Panc1 (cell line): ENCODE measurements around the gene AVL9. TPM values are rescaled to one million over a fixed set of nuclear protein-coding genes. Genes with fewer than 3 reads are reported as not detected.
"Not testable (repeated sequence)": the region's sequence is repeated elsewhere in the genome, so short reads cannot be mapped to it uniquely, and the experiment has no call there.

Experiments
- ATAC-seq: fragments of 200-7000 bp; cut with Tn5 transposase; 2 replicates; pipeline ENCODE4 v1.9.1; 2020; ENCODE audit warnings: mild to moderate bottlenecking, moderate library complexity
- BruUV-seq: library from RNA; stranded (reverse); fragments of 400-500 nt; replicated peaks from 2 replicates; lab custom pipeline; 2021; lab: Mats Ljungman, UMichigan
- CTCF ChIA-PET: fragments of 300-600 bp; sonication (Branson Sonifier 250); formaldehyde crosslinking; loops from one replicate; lab custom pipeline; 2022; ENCODE audit warnings: antibody characterized with exemption; lab: Charles Lee
- POLR2A ChIA-PET: fragments of 300-600 bp; sonication (Branson Sonifier 250); formaldehyde crosslinking; loops from one replicate; lab custom pipeline; 2022; ENCODE audit warnings: antibody characterized with exemption; lab: Charles Lee
- DNase-seq: peaks from one replicate; pipeline ENCODE4 v3.0.0-alpha.2; 2010; ENCODE audit warnings: low read depth, low spot score
- H3K27ac ChIP-seq: 2 replicates; pipeline ENCODE4 v1.5.1; 2011; ENCODE audit warnings: mild to moderate bottlenecking, low read length, inconsistent platforms
- H3K27me3 ChIP-seq: fragments of 200-500 bp; sonication (Bioruptor generic); 2 replicates; pipeline ENCODE4 v1.6.0; 2014; ENCODE audit warnings: low read length, inconsistent platforms; ENCODE audit not compliant: control insufficient read depth, insufficient read depth
- H3K36me3 ChIP-seq: fragments of 200-500 bp; sonication (Bioruptor generic); 2 replicates; pipeline ENCODE4 v1.5.1; 2014; ENCODE audit warnings: inconsistent platforms, mild to moderate bottlenecking, low read length, moderate library complexity; ENCODE audit not compliant: control insufficient read depth, insufficient read depth
- H3K4me1 ChIP-seq: 2 replicates; pipeline ENCODE4 v1.5.1; 2011; ENCODE audit warnings: inconsistent platforms, mild to moderate bottlenecking, low read length, moderate library complexity; ENCODE audit not compliant: control insufficient read depth, insufficient read depth
- H3K4me3 ChIP-seq, 2 experiments: 2 replicates each; pipeline ENCODE4 v1.5.1; 2011 to 2012; ENCODE audit warnings: low read depth in 2 of 2, low read length in 2 of 2, mild to moderate bottlenecking in 2 of 2, inconsistent platforms in 1 of 2, moderate library complexity in 1 of 2
- H3K9me3 ChIP-seq: fragments of 200-500 bp; sonication (Bioruptor generic); 2 replicates; pipeline ENCODE4 v1.5.1; 2014; ENCODE audit warnings: low read depth, mild to moderate bottlenecking, inconsistent platforms, low read length, moderate library complexity; ENCODE audit not compliant: control insufficient read depth, insufficient read depth
- CTCF ChIP-seq: fragments of 450-650 bp; IDR thresholded peaks from 2 replicates; pipeline ENCODE4 v1.5.1; 2017; ENCODE audit warnings: mild to moderate bottlenecking
- POLR2AphosphoS5 ChIP-seq: IDR thresholded peaks from 2 replicates; pipeline ENCODE4 v1.6.1; 2012; ENCODE audit warnings: mild to moderate bottlenecking, low read depth, low read length, moderate library complexity
- REST ChIP-seq, 2 experiments: IDR thresholded peaks; 2 replicates each; pipeline ENCODE4 v1.6.1; 2011 to 2012; ENCODE audit warnings: low read depth in 2 of 2, control low read depth in 1 of 2, low read length in 1 of 2, mild to moderate bottlenecking in 1 of 2, moderate library complexity in 1 of 2; ENCODE audit not compliant: insufficient read depth in 1 of 2
- SIN3A ChIP-seq: IDR thresholded peaks from 2 replicates; pipeline ENCODE4 v1.6.1; 2012; ENCODE audit warnings: low read depth, mild to moderate bottlenecking, low read length, moderate library complexity, borderline replicate concordance; ENCODE audit not compliant: insufficient read depth
- TCF7L2 ChIP-seq: IDR thresholded peaks from 2 replicates; pipeline ENCODE4 v1.6.1; 2011; ENCODE audit warnings: mild to moderate bottlenecking, low read depth, low read length, inconsistent platforms
- in situ Hi-C: cut with HindIII; loops from 2 replicates; pipeline ENCODE4 v1.10.0; 2016; ENCODE audit warnings: low sequenced_read_pairs, low pct_unique_long_range_greater_than_20kb
- intact Hi-C: fragments of 100-400 bp; cut with micrococcal nuclease; formaldehyde crosslinking; loops from one replicate; pipeline ENCODE4 v1.10.0; 2022; ENCODE audit not compliant: unreplicated experiment
- total RNA-seq: library from RNA; stranded (reverse); gene quantifications from one replicate; pipeline ENCODE4 v1.2.1, GENCODE V29; 2021; ENCODE audit not compliant: unreplicated experiment

The AVL9 gene
- total RNA-seq, 1 experiment from 2014 or later = 66.6 TPM

DNA sequence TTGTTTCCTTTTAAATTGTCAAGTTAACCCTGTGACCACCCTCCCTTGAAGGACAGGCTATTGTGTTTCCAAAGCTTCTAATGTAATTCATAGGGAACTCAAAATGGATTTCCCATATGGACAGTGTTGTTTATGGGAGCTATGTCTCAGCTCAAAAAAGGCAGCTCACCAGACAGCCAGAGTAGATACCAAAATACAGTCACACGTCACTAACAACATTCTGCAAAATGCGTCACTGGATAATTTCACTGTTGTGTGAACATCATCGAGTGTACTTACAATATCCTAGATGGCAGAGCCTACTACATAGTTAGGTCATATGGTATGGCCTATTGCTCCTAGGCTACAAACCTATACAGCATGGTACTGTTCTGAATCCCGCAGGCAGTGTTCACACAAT lies 97.4 kb downstream of the AVL9 start:
- no peak for ATAC-seq
- no peaks in the 10 kb centered on the region for H3K9me3 ChIP-seq
- H3K4me3 ChIP-seq = no peak overlapping the region
- no peak for DNase-seq
- in situ Hi-C loops = no loop called here
- CTCF ChIA-PET = no interaction called here
- BruUV-seq = no TSS peak
- POLR2A ChIA-PET = interaction anchor here (0.7 kb wide), 2 partner anchors 27 to 236 kb away, joined by 3 to 6 read pairs; no protein-coding TSS in a partner anchor
- H3K36me3 ChIP-seq = peaks cover 7% of the 10 kb centered on the region; the same call in 1 of the 2 replicates
- H3K27ac ChIP-seq = no peak overlapping the region
- TF ChIP-seq SIN3A = no peak
- TF ChIP-seq POLR2AphosphoS5 = no peak
- no peak for TF ChIP-seq REST (IDR thresholded peaks at IDR 0.05; ENCODE audit: insufficient read depth in 1 of 2, low read depth in 2 of 2, low read length in 1 of 2)
- no peak for TF ChIP-seq TCF7L2
- TF ChIP-seq CTCF = no peak
- peaks cover 13% of the 10 kb centered on the region for H3K4me1 ChIP-seq
- no peaks in the 10 kb centered on the region for H3K27me3 ChIP-seq
- intact Hi-C loops = no loop called here

DNA sequence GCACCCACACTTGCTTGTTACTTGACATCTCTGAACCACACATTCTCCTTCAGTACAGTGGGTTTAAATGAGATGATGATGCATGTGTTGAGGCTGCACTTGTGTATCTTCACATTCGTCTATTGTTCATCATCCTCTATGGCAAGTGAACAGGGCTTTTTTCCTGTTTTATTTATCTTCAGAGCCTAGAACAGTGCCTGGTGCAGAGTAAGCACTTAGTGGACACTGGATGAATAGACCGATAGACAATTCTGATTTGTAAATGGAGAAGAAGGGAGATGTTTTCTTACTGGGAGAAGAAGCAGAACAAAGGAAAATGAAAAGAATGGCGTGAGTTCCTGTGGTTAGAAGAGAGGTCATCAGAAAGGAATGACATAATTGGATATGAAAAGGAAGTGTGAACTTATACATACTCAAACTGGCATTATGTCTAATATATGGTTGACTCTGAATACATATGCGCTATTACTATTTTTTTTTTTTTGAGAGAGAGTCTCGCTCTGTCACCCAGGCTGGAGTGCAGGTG lies 99.7 kb downstream of the AVL9 start:
- no TSS peak for BruUV-seq
- H3K4me3 ChIP-seq = no peak overlapping the region
- in situ Hi-C loops = no loop called here
- no peaks in the 10 kb centered on the region for H3K9me3 ChIP-seq
- H3K36me3 ChIP-seq = no peaks in the 10 kb centered on the region
- no peaks in the 10 kb centered on the region for H3K4me1 ChIP-seq
- no peak for ATAC-seq
- ChIA-PET POLR2A (no interaction called here), CTCF (no interaction called here)
- no peak overlapping the region for H3K27ac ChIP-seq
- TF ChIP-seq REST (IDR thresholded peaks at IDR 0.05; ENCODE audit: insufficient read depth in 1 of 2, low read depth in 2 of 2, low read length in 1 of 2) (no peak), TCF7L2 (no peak), POLR2AphosphoS5 (no peak), CTCF (no peak), SIN3A (no peak)
- no peaks in the 10 kb centered on the region for H3K27me3 ChIP-seq
- no peak for DNase-seq
- intact Hi-C loops = no loop called here

DNA sequence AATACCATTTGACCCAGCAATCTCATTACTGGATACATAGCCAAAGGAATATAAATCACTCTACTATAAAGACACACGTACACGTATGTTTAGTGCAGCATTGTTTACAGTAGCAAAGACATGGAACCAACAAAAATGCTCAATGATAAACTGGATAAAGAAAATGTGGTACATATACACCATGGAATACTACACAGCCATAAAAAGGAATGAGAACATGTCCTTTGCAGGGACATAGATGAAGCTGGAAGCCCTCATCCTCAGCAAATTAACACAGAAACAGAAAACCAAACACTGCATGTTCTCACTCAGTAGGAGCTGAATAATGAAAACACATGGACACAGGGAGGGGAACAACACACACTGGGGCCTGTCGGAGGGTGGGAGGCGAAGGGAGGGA lies 105.9 kb downstream of the AVL9 start:
- H3K27ac ChIP-seq, H3K27me3 ChIP-seq, H3K36me3 ChIP-seq, POLR2A ChIA-PET, in situ Hi-C loops, ATAC-seq, H3K9me3 ChIP-seq, intact Hi-C loops, H3K4me3 ChIP-seq, DNase-seq, BruUV-seq, H3K4me1 ChIP-seq: not testable (repeated sequence)
- CTCF ChIA-PET = interaction anchor here (0.6 kb wide), 1 partner anchor 1662 kb away, joined by 3 read pairs; no protein-coding TSS in a partner anchor
